PC-3 (cell line): Measurements from ENCODE around the gene STRN4.

ENCODE experiments used
- CTCF ChIP-seq: fragments of 300-600 bp; sonication (generic); conservative IDR thresholded peaks from 2 replicates; pipeline ENCODE4 v1.5.1; 2017; ENCODE audit warnings: antibody characterized with exemption, low read depth, mild to moderate bottlenecking, low read length
- EZH2 ChIP-seq: fragments of 300-600 bp; sonication (generic); IDR thresholded peaks from one replicate; pipeline ENCODE4 v1.6.1; 2017; ENCODE audit warnings: antibody characterized with exemption, mild to moderate bottlenecking, low read length; ENCODE audit not compliant: unreplicated experiment
- EZH2phosphoT487 ChIP-seq: fragments of 300-600 bp; sonication (generic); IDR thresholded peaks from 2 replicates; pipeline ENCODE4 v1.6.1; 2018; ENCODE audit warnings: mild to moderate bottlenecking, antibody characterized with exemption, low read length, borderline replicate concordance

GRCh38 chr19:46791944-46792343 is 45.7 kb upstream of the STRN4 start:
- TF ChIP-seq EZH2phosphoT487: no peak
- TF ChIP-seq CTCF: no peak
- no peak for TF ChIP-seq EZH2
